Measurements from ENCODE around the gene ATP5ME.

Gene ATP5ME

GRCh38 chr4:651884-652642 is 22.0 kb downstream of the ATP5ME start:
- H3K4me2 ChIP-seq (ENCODE audit: low read length): no peak overlapping the region
- H3K4me3 ChIP-seq (ENCODE audit: low read depth, low read length): no peak overlapping the region
- no peaks in the 10 kb centered on the region for H3K27me3 ChIP-seq (ENCODE audit: control insufficient read depth, insufficient read depth, low read length)
- no peak overlapping the region for H3K9ac ChIP-seq
- no peaks in the 10 kb centered on the region for H3K9me3 ChIP-seq (ENCODE audit: control insufficient read depth, low read length)
- H3K4me1 ChIP-seq: no peaks in the 10 kb centered on the region
- no peaks in the 10 kb centered on the region for H3K36me3 ChIP-seq (ENCODE audit: control insufficient read depth, insufficient read depth, low read length)
- H3K27ac ChIP-seq: no peak overlapping the region
- H3K79me2 ChIP-seq: no peaks in the 10 kb centered on the region
- H2AFZ ChIP-seq: no peak overlapping the region
- TF ChIP-seq CTCF (IDR thresholded peaks at IDR 0.05): no peak

GRCh38 chr4:650951-651883 is 22.9 kb downstream of the ATP5ME start:
- Histone ChIP-seq H3K4me3 (ENCODE audit: low read depth, low read length) (no peak overlapping the region), H3K27me3 (ENCODE audit: control insufficient read depth, insufficient read depth, low read length) (no peaks in the 10 kb centered on the region), H2AFZ (no peak overlapping the region), H3K4me1 (no peaks in the 10 kb centered on the region), H3K79me2 (no peaks in the 10 kb centered on the region), H3K4me2 (ENCODE audit: low read length) (no peak overlapping the region), H3K9me3 (ENCODE audit: control insufficient read depth, low read length) (no peaks in the 10 kb centered on the region), H3K27ac (no peak overlapping the region), H3K36me3 (ENCODE audit: control insufficient read depth, insufficient read depth, low read length) (no peaks in the 10 kb centered on the region), H3K9ac (no peak overlapping the region)
- TF ChIP-seq CTCF (IDR thresholded peaks at IDR 0.05): no peak

- Histone ChIP-seq H3K4me3 (ENCODE audit: low read depth, low read length) (no peak overlapping the region), H3K9me3 (ENCODE audit: control insufficient read depth, low read length) (no peaks in the 10 kb centered on the region), H3K27me3 (ENCODE audit: control insufficient read depth, insufficient read depth, low read length) (no peaks in the 10 kb centered on the region), H3K9ac (no peak overlapping the region), H3K79me2 (no peaks in the 10 kb centered on the region), H3K36me3 (ENCODE audit: control insufficient read depth, insufficient read depth, low read length) (no peaks in the 10 kb centered on the region), H3K4me2 (ENCODE audit: low read length) (no peak overlapping the region), H2AFZ (no peak overlapping the region), H3K4me1 (no peaks in the 10 kb centered on the region), H3K27ac (no peak overlapping the region)
- TF ChIP-seq CTCF (IDR thresholded peaks at IDR 0.05): no peak
These were observed 23.6 kb downstream of the ATP5ME start for GRCh38 chr4:650461-650860.

GRCh38 chr4:649751-650310 is 24.2 kb downstream of the ATP5ME start:
- H2AFZ ChIP-seq: no peak overlapping the region
- H3K27ac ChIP-seq: no peak overlapping the region
- H3K9ac ChIP-seq: no peak overlapping the region
- H3K4me1 ChIP-seq: no peaks in the 10 kb centered on the region
- no peaks in the 10 kb centered on the region for H3K79me2 ChIP-seq
- no peak for TF ChIP-seq CTCF (IDR thresholded peaks at IDR 0.05)
- H3K27me3 ChIP-seq (ENCODE audit: control insufficient read depth, insufficient read depth, low read length): no peaks in the 10 kb centered on the region
- H3K4me2 ChIP-seq (ENCODE audit: low read length): no peak overlapping the region
- no peaks in the 10 kb centered on the region for H3K36me3 ChIP-seq (ENCODE audit: control insufficient read depth, insufficient read depth, low read length)
- no peaks in the 10 kb centered on the region for H3K9me3 ChIP-seq (ENCODE audit: control insufficient read depth, low read length)
- no peak overlapping the region for H3K4me3 ChIP-seq (ENCODE audit: low read depth, low read length)

Measured in parathyroid adenoma (tissue), 2 donors.